ENCODE data around the gene FGF3. TPM values are rescaled to one million over a fixed set of nuclear protein-coding genes. Genes with fewer than 3 reads are reported as not detected.
A peak's percentile ranks its signal among the peaks of the same experiment; 100 is the strongest.

Gene FGF3
- total RNA-seq, 1 donor from 2014 or later, result not detected

DNA sequence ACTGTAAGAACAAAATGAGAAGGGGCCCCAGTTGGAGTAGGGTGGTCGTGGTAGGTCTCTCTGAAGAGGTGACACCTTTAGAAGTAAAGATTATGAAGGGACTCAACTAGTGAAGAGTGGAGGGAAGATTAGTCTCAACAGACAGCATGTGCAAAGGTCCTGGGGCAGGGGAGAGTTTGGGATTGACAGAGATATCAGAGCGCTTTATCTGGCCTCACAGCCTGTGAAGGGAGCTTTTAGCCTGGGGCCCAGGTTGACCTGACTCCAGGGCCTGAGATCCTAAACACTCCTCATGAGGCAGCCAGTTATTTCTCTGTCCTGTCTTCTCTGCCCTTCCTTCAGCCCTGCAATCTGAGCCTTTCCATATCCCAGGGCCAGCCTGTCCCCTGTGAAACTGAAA is 16.2 kb downstream of the FGF3 start:
- Histone ChIP-seq H3K27me3 (ENCODE audit: control insufficient read depth, insufficient read depth, low read length) (peaks cover 12% of the 10 kb centered on the region), H3K36me3 (ENCODE audit: control insufficient read depth, insufficient read depth, low read length) (no peaks in the 10 kb centered on the region), H3K4me3 (ENCODE audit: low read depth, low read length) (no peak overlapping the region)
- TF ChIP-seq, protein P1, sequence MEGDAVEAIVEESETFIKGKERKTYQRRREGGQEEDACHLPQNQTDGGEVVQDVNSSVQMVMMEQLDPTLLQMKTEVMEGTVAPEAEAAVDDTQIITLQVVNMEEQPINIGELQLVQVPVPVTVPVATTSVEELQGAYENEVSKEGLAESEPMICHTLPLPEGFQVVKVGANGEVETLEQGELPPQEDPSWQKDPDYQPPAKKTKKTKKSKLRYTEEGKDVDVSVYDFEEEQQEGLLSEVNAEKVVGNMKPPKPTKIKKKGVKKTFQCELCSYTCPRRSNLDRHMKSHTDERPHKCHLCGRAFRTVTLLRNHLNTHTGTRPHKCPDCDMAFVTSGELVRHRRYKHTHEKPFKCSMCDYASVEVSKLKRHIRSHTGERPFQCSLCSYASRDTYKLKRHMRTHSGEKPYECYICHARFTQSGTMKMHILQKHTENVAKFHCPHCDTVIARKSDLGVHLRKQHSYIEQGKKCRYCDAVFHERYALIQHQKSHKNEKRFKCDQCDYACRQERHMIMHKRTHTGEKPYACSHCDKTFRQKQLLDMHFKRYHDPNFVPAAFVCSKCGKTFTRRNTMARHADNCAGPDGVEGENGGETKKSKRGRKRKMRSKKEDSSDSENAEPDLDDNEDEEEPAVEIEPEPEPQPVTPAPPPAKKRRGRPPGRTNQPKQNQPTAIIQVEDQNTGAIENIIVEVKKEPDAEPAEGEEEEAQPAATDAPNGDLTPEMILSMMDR (IDR thresholded peaks at IDR 0.05; ENCODE audit: insufficient read depth, low read length, poor library complexity, severe bottlenecking), result no peak
- DNase-seq (ENCODE audit: low read depth), result no peak

DNA sequence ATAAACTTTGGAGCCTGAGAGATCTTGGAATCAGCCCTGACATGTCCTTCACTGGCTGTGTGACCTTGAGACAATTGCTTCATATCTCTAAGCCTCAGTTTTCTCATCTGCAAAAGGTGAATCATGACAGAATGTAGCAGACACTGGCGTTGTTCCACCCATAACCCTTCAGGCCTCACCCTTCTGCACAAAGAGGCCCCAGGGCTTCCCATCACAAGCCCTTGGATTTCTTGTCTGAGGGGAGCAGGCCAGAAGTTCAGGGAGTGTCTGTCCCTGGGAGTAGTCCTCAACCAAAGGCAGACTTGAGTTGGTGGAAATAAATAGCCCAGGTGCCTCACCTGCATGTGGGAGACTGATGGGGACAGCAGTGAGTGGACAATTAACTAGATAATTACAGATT is 16.6 kb downstream of the FGF3 start:
- no peaks in the 10 kb centered on the region for H3K36me3 ChIP-seq (ENCODE audit: control insufficient read depth, insufficient read depth, low read length)
- DNase-seq (ENCODE audit: low read depth), result no peak
- TF ChIP-seq, protein P1 (IDR thresholded peaks at IDR 0.05; ENCODE audit: insufficient read depth, low read length, poor library complexity, severe bottlenecking), result no peak
- no peak overlapping the region for H3K4me3 ChIP-seq (ENCODE audit: low read depth, low read length)
- H3K27me3 ChIP-seq (ENCODE audit: control insufficient read depth, insufficient read depth, low read length), result peaks cover 9% of the 10 kb centered on the region

DNA sequence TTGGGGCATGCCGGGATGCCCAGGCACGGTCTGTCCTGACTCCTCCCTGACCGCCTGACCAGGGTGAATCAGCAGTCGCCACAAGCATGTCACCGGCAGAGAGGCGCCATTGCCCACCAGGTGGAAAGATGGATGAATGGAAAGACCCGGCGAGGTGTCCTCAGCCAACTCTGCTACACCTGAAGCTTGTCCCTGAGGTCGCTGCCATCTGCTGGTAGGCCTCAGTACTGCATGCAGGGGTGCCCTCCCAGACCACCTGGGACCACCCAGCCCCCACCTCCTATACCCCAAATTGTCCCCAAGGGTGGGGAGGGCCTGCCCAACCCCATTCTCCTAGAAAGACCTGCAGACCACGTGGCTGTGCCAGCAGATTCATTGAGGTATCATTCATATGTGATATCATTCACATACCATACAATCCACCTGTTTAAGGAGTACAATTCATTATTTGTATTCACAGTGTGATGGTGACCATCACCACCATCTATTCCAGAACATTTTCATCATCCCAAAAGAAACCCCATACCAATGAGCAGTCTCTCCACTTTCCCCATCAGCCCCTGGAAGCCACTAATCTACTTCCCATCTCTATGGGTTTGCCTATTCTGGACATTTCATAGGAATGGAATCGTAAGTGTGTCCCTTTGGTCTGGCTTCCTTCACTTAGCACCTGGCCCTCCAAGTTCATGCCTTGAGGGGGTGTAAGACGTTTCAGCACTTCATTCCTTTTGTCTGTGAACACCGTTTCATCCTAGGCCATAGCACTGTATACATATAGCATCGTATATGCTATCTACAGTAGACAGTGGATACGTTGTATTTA is 17.5 kb downstream of the FGF3 start:
- TF ChIP-seq, protein P1 (IDR thresholded peaks at IDR 0.05; ENCODE audit: insufficient read depth, low read length, poor library complexity, severe bottlenecking), result peak; percentile 92
- Histone ChIP-seq H3K27me3 (ENCODE audit: control insufficient read depth, insufficient read depth, low read length) (peaks cover 9% of the 10 kb centered on the region), H3K4me3 (ENCODE audit: low read depth, low read length) (no peak overlapping the region), H3K36me3 (ENCODE audit: control insufficient read depth, insufficient read depth, low read length) (no peaks in the 10 kb centered on the region)
- DNase-seq (ENCODE audit: low read depth), result no peak

DNA sequence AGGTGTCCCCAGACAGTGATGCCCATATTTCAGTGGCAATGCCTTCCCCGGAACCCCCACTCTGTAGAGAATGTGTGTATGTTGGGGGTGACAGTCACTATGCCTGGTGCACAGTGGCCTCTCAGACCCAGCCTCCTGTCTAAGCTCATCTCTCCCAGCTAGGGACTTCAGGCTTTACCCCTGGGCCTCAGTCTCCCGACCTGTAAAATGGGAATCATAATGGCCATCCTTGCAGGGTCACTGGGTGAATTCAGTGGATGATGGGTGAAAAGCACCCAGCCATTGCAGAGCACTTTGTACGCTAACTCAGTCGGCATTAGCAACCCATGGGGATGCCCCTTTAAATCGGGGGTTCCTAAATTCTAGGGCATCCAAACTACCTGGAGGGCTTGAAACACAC is 18.9 kb downstream of the FGF3 start:
- Histone ChIP-seq H3K4me3 (ENCODE audit: low read depth, low read length) (no peak overlapping the region), H3K36me3 (ENCODE audit: control insufficient read depth, insufficient read depth, low read length) (no peaks in the 10 kb centered on the region), H3K27me3 (ENCODE audit: control insufficient read depth, insufficient read depth, low read length) (peaks cover 8% of the 10 kb centered on the region)
- DNase-seq (ENCODE audit: low read depth), result no peak
- TF ChIP-seq, protein P1 (IDR thresholded peaks at IDR 0.05; ENCODE audit: insufficient read depth, low read length, poor library complexity, severe bottlenecking), result no peak

DNA sequence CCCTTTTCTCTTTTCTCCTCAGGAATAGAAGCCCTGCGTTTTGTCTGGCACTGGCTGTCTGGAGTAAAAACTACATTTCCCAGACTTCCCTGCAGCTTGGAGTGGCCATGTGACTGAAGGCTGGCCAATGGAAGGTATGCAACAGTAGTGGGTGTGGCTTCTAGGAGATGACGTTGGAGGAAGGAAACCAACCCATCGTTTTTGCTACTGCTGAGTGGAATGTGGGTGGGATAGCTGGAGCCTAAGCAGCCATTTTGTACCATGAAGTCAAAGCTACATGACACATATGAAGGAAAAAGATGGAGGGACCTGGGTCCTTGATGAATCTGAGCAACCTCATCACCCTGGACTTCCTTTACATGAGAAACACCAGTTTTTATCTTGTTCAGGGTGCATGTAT is 19.6 kb downstream of the FGF3 start:
- Histone ChIP-seq H3K27me3 (ENCODE audit: control insufficient read depth, insufficient read depth, low read length) (peaks cover 3% of the 10 kb centered on the region), H3K4me3 (ENCODE audit: low read depth, low read length) (no peak overlapping the region), H3K36me3 (ENCODE audit: control insufficient read depth, insufficient read depth, low read length) (no peaks in the 10 kb centered on the region)
- no peak for DNase-seq (ENCODE audit: low read depth)
- TF ChIP-seq, protein P1 (IDR thresholded peaks at IDR 0.05; ENCODE audit: insufficient read depth, low read length, poor library complexity, severe bottlenecking), result no peak

DNA sequence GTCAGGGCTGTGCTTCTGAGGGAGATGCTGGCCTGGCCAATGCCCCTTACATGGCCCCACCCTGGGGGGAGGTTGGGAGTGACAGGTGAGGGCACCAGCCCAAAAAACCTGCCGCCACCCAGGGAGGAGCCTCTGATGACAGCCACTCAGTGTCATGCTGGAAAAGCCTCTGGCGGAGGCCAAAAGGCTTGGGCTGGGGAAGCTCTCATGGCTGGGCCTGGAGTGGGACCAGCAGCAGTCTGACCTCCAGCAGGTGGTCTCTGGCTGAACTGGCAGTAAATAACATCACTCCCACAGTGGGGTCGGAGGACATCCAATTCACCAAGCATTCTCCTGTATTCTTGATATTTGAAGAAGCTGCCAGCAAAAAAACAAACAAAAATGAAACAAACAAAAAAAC is 20.1 kb downstream of the FGF3 start:
- Histone ChIP-seq H3K4me3 (ENCODE audit: low read depth, low read length) (no peak overlapping the region), H3K27me3 (ENCODE audit: control insufficient read depth, insufficient read depth, low read length) (peaks cover 3% of the 10 kb centered on the region), H3K36me3 (ENCODE audit: control insufficient read depth, insufficient read depth, low read length) (no peaks in the 10 kb centered on the region)
- TF ChIP-seq, protein P1 (IDR thresholded peaks at IDR 0.05; ENCODE audit: insufficient read depth, low read length, poor library complexity, severe bottlenecking), result no peak
- DNase-seq (ENCODE audit: low read depth), result no peak

Measured in kidney epithelial cell (primary cell).